ENCODE measurements around the gene DSTYK. TPM values are rescaled to one million over a fixed set of nuclear protein-coding genes. Genes with fewer than 3 reads are reported as not detected.
A peak's percentile ranks its signal among the peaks of the same experiment; 100 is the strongest.

Gene DSTYK
- total and polyA plus RNA-seq, 11 donors: 3.2 to 10.1 (median 6.3) TPM

DNA sequence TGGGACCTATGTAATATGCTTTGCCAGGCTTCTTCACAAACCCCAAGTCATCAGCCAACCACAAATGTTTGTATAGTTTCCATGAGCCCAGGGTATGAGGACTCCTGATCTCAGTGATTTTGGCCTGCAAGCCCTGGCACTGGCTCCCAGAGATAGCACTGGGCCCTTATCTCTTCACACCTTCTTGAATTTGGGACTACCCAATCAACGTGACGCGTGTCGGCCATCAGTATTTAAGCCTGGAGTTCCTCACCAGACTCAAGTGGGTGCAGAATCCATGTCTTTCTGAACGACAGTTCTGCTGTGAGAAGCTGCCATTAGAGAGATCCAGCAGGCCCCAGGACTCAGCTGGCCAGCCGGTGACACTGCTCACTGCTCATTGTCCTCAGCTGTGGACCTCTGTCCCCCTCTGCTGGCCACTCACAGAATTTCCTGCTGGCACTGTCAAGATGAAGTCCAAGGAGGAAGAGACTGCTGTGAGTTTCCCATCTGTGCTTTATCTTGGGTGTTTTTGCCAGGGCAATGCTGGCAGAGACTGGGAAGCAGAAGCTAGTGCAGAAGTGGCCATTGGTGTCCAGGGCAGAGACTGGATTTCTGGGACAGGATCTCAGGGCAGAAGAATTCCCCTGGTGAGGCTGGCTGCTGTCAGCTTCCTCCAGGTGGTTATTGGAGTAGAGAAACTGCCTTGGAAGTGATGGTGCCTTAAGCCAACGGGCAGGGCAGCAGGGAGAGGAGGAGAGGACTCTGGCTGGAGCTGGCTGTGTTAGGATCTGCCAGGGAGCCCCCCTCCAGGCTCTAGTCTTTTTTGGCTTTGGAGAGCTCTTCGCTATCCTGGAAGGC is 44.7 kb upstream of the DSTYK start:
- Histone ChIP-seq H3K27ac (peak overlapping the region in 6 of 12 donors; percentile 6 to 43 (median 35)), H3K27me3 (no peaks in the 10 kb centered on the region), H3K4me1 (peaks cover 2 to 54% (median 35%) of the 10 kb centered on the region in 12 donors), H3K4me3 (no peak overlapping the region), H3K9me3 (no peaks in the 10 kb centered on the region), H3K36me3 (no peaks in the 10 kb centered on the region)
- ATAC-seq: peak; percentile 91 to 93 (median 92)
- TF ChIP-seq, protein P1, sequence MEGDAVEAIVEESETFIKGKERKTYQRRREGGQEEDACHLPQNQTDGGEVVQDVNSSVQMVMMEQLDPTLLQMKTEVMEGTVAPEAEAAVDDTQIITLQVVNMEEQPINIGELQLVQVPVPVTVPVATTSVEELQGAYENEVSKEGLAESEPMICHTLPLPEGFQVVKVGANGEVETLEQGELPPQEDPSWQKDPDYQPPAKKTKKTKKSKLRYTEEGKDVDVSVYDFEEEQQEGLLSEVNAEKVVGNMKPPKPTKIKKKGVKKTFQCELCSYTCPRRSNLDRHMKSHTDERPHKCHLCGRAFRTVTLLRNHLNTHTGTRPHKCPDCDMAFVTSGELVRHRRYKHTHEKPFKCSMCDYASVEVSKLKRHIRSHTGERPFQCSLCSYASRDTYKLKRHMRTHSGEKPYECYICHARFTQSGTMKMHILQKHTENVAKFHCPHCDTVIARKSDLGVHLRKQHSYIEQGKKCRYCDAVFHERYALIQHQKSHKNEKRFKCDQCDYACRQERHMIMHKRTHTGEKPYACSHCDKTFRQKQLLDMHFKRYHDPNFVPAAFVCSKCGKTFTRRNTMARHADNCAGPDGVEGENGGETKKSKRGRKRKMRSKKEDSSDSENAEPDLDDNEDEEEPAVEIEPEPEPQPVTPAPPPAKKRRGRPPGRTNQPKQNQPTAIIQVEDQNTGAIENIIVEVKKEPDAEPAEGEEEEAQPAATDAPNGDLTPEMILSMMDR (IDR thresholded peaks at IDR 0.05): peak; percentile 92 to 99 (median 96)
- no peak for TF ChIP-seq POLR2A (IDR thresholded peaks at IDR 0.05)
- intact Hi-C loops (cut with DNase I): loop anchor here (1.0 to 10.0 kb wide), 13 partner anchors 27 to 449 kb away; partner anchors contain the start of gene RBBP5 (in 4 of the 10)
- WGBS, 4 donors: 11 to 28% (median 26%) methylated on average over 8 of the region's 8 CpGs
- peak; percentile 88 to 92 (median 91) for DNase-seq

DNA sequence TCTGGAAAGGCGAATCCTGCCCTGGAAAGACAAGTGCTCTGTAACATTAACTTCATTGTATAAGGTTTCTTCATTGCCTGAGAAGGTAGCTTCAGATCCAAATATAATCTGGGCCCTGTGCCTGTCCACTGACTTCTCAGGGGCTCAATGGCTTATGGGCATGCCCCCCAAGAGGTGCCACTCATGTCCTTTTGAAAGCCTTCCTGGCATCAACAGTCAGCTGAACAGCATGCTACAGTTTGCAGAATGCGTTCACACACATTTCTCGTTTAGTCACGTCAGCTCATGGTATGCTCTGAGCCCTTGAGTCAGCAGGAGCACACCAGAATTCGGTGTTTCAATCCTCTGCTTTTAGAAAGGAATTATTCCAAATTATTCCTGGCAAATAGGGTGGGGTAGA is 40.1 kb upstream of the DSTYK start:
- H3K4me3 ChIP-seq: no peak overlapping the region
- no peak overlapping the region for H3K27ac ChIP-seq
- DNase-seq (no peak), ATAC-seq (no peak)
- TF ChIP-seq, protein P1 (IDR thresholded peaks at IDR 0.05): no peak
- no peaks in the 10 kb centered on the region for H3K27me3 ChIP-seq
- no peaks in the 10 kb centered on the region for H3K9me3 ChIP-seq
- H3K4me1 ChIP-seq: peaks cover 0 to 42% (median 32%) of the 10 kb centered on the region in 12 donors
- no peaks in the 10 kb centered on the region for H3K36me3 ChIP-seq
- intact Hi-C loops (cut with DNase I): loop anchor here in 5 of 10 donors (5.0 to 10.0 kb wide), 5 partner anchors 104 to 277 kb away; no protein-coding TSS in a partner anchor
- 82 to 97% (median 92%) methylated on average over 5 of the region's 5 CpGs for WGBS, 4 donors

DNA sequence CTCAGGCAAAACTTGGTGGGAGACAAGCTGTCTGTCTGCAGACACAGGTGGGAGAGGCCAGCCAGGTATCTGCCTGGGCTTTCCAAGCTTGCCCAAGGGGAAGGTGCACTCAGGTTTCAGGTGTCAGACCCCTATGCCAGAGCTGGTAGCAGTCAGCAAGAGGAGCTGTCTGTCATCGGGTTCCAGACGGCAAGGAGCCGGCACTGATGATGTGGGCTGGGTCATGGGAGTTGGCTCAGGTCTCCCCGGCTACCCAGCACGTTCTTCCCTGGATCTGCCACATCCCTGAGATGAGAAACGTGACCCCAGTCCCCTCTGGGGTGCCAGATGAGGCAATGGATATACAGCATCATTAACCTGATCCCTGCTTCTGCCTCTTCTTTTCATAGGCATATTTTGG is 39.2 kb upstream of the DSTYK start:
- intact Hi-C loops (cut with DNase I): loop anchor here in 5 of 10 donors (5.0 to 10.0 kb wide), 5 partner anchors 103 to 276 kb away; no protein-coding TSS in a partner anchor
- H3K9me3 ChIP-seq: no peaks in the 10 kb centered on the region
- ATAC-seq (no peak), DNase-seq (no peak)
- TF ChIP-seq POLR2A (IDR thresholded peaks at IDR 0.05): no peak
- TF ChIP-seq, protein P1 (IDR thresholded peaks at IDR 0.05): no peak
- H3K27ac ChIP-seq: no peak overlapping the region
- no peaks in the 10 kb centered on the region for H3K36me3 ChIP-seq
- no peak overlapping the region for H3K4me3 ChIP-seq
- H3K4me1 ChIP-seq: peaks cover 0 to 35% (median 25%) of the 10 kb centered on the region in 12 donors
- WGBS, 4 donors: 71 to 90% (median 81%) methylated on average over 2 to 6 of the region's 6 CpGs
- H3K27me3 ChIP-seq: no peaks in the 10 kb centered on the region

DNA sequence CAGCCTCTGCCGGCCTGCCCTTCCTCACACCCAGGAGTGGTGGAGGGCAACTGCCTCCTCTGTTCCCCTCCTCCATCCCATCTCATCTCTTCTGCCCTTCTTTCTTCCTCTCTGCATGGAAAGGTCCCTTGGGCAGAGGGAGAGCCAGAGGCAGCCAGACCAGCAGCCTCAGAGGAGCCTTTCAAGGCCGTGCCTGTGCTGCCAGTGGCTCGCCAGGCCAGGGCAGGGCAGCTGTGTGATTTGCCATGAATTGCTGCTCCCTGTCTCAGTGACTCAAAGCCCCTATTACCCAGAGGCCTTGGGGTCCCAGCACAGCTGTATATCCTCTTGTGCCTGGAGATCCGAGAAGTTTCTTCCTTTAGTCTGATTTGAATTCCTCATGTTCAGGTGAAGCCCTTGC is 38.1 kb upstream of the DSTYK start:
- intact Hi-C loops (cut with DNase I): loop anchor here in 5 of 10 donors (5.0 to 10.0 kb wide), 5 partner anchors 102 to 275 kb away; no protein-coding TSS in a partner anchor
- no peaks in the 10 kb centered on the region for H3K27me3 ChIP-seq
- DNase-seq (no peak), ATAC-seq (no peak)
- H3K4me1 ChIP-seq: peaks cover 0 to 35% (median 25%) of the 10 kb centered on the region in 12 donors
- no peak overlapping the region for H3K4me3 ChIP-seq
- WGBS, 4 donors: 77 to 86% (median 83%) methylated on average over 3 to 4 of the region's 4 CpGs
- TF ChIP-seq, protein P1 (IDR thresholded peaks at IDR 0.05): no peak
- no peak for TF ChIP-seq POLR2A (IDR thresholded peaks at IDR 0.05)
- peak overlapping the region in 2 of 12 donors; percentile 37 to 41 for H3K27ac ChIP-seq
- no peaks in the 10 kb centered on the region for H3K9me3 ChIP-seq
- H3K36me3 ChIP-seq: no peaks in the 10 kb centered on the region

All from heart left ventricle (tissue), 16 donors.